Trophoblast cell (in vitro differentiated cells and primary cell): ENCODE data around the gene GUK1.

ENCODE experiments used
- DNase-seq, 2 donors: peaks; one replicate each; pipeline ENCODE4 v3.0.0-alpha.2; 2016
- H2AFZ ChIP-seq: 2 replicates; pipeline ENCODE4 v1.6.1; 2013; ENCODE audit warnings: low read length, moderate library complexity, mild to moderate bottlenecking; ENCODE audit not compliant: insufficient read depth, poor library complexity
- H2AK5ac ChIP-seq: 2 replicates; pipeline ENCODE4 v1.6.1; 2013; ENCODE audit warnings: mild to moderate bottlenecking, low read length
- H2BK120ac ChIP-seq: 2 replicates; pipeline ENCODE4 v1.6.1; 2013; ENCODE audit warnings: low read length, mild to moderate bottlenecking, moderate library complexity; ENCODE audit not compliant: insufficient read depth, poor library complexity
- H2BK12ac ChIP-seq: 2 replicates; pipeline ENCODE4 v1.6.1; 2013; ENCODE audit warnings: mild to moderate bottlenecking, low read length, moderate library complexity
- H2BK5ac ChIP-seq: 2 replicates; pipeline ENCODE4 v1.6.1; 2013; ENCODE audit warnings: low read length, low read depth, moderate library complexity, mild to moderate bottlenecking; ENCODE audit not compliant: poor library complexity
- H3K14ac ChIP-seq: 2 replicates; pipeline ENCODE4 v1.6.1; 2013; ENCODE audit warnings: mild to moderate bottlenecking, low read length
- H3K18ac ChIP-seq: 2 replicates; pipeline ENCODE4 v1.6.1; 2013; ENCODE audit warnings: mild to moderate bottlenecking, low read length
- H3K23ac ChIP-seq: 2 replicates; pipeline ENCODE4 v1.6.1; 2013; ENCODE audit warnings: low read length
- H3K27ac ChIP-seq: 2 replicates; pipeline ENCODE4 v1.5.1; 2013; ENCODE audit warnings: low read depth, mild to moderate bottlenecking, inconsistent platforms, low read length, moderate library complexity
- H3K27me3 ChIP-seq: 2 replicates; pipeline ENCODE4 v1.6.1; 2013; ENCODE audit warnings: inconsistent platforms, mild to moderate bottlenecking, low read length, moderate library complexity; ENCODE audit not compliant: insufficient read depth
- H3K36me3 ChIP-seq, 2 experiments: 1 replicate in 1 of 2; 2 replicates in 1 of 2; pipeline ENCODE4 v1.6.1; 2013; ENCODE audit warnings: low read length in 2 of 2, mild to moderate bottlenecking in 2 of 2, moderate library complexity in 1 of 2; ENCODE audit not compliant: insufficient read depth in 2 of 2, control insufficient read depth in 1 of 2
- H3K4ac ChIP-seq: 2 replicates; pipeline ENCODE4 v1.6.1; 2013; ENCODE audit warnings: low read depth, mild to moderate bottlenecking, low read length, moderate library complexity
- H3K4me1 ChIP-seq, 2 experiments: 1 replicate in 1 of 2; 2 replicates in 1 of 2; pipeline ENCODE4 v1.6.1; 2013; ENCODE audit warnings: low read length in 2 of 2, mild to moderate bottlenecking in 2 of 2, moderate library complexity in 1 of 2; ENCODE audit not compliant: insufficient read depth in 2 of 2, control insufficient read depth in 1 of 2
- H3K4me2 ChIP-seq: 2 replicates; pipeline ENCODE4 v1.6.1; 2013; ENCODE audit warnings: inconsistent platforms, mild to moderate bottlenecking, low read length, moderate library complexity
- H3K4me3 ChIP-seq: 2 replicates; pipeline ENCODE4 v1.5.1; 2013; ENCODE audit warnings: mild to moderate bottlenecking, low read depth, low read length, inconsistent platforms
- H3K79me1 ChIP-seq: one replicate; pipeline ENCODE4 v1.6.1; 2013; ENCODE audit warnings: low read length
- H3K79me2 ChIP-seq: 2 replicates; pipeline ENCODE4 v1.6.1; 2013; ENCODE audit warnings: low read length, mild to moderate bottlenecking; ENCODE audit not compliant: control insufficient read depth, insufficient read depth, poor library complexity
- H3K9ac ChIP-seq: 2 replicates; pipeline ENCODE4 v1.6.1; 2013; ENCODE audit warnings: mild to moderate bottlenecking, low read length
- H3K9me3 ChIP-seq: 2 replicates; pipeline ENCODE4 v1.6.1; 2013; ENCODE audit warnings: low read depth, mild to moderate bottlenecking, control low read depth, inconsistent platforms, low read length; ENCODE audit not compliant: insufficient read depth
- H4K12ac ChIP-seq: 2 replicates; pipeline ENCODE4 v1.6.1; 2013; ENCODE audit warnings: low read depth, mild to moderate bottlenecking, low read length, moderate library complexity
- H4K8ac ChIP-seq: 2 replicates; pipeline ENCODE4 v1.6.1; 2013; ENCODE audit warnings: low read depth, mild to moderate bottlenecking, low read length, moderate library complexity
- H4K91ac ChIP-seq: one replicate; pipeline ENCODE4 v1.6.1; 2013; ENCODE audit warnings: low read depth, mild to moderate bottlenecking, low read length, moderate library complexity
- WGBS: extraction: QIAGEN DNeasy Blood & Tissue Kit; methylation state at CpG from one replicate; pipeline ENCODE4 v1.1.7; 2013; ENCODE audit warnings: missing lambda C conversion rate; ENCODE audit not compliant: insufficient read length, insufficient coverage; ENCODE audit errors: extremely low coverage; 5-methylcytosine and 5-hydroxymethylcytosine counted together

GUK1 gene

GRCh38 chr1:228112617-228113016 is 27.5 kb upstream of the GUK1 start:
- Histone ChIP-seq H3K18ac (no peak overlapping the region), H2BK120ac (no peak overlapping the region), H3K9me3 (no peaks in the 10 kb centered on the region), H3K4me2 (no peak overlapping the region), H3K23ac (no peak overlapping the region), H3K14ac (no peak overlapping the region), H3K4me1 (peaks cover 7 to 10% of the 10 kb centered on the region in 2 experiments), H3K27me3 (no peaks in the 10 kb centered on the region), H3K4me3 (no peak overlapping the region), H2AK5ac (no peak overlapping the region), H3K27ac (no peak overlapping the region), H3K4ac (no peak overlapping the region), H2BK12ac (no peak overlapping the region), H3K79me1 (peaks cover 11% of the 10 kb centered on the region), H4K8ac (no peak overlapping the region), H4K12ac (no peak overlapping the region), H3K79me2 (peaks cover 9% of the 10 kb centered on the region), H4K91ac (no peak overlapping the region), H2BK5ac (no peak overlapping the region), H3K36me3 (peaks cover 2 to 3% of the 10 kb centered on the region in 2 experiments), H2AFZ (no peak overlapping the region), H3K9ac (no peak overlapping the region)
- DNase-seq, result no peak
- WGBS, result no CpG with 5 or more reads among the region's 1 CpG

GRCh38 chr1:228114827-228115226 is 25.3 kb upstream of the GUK1 start:
- H4K91ac ChIP-seq, result no peak overlapping the region
- no peak overlapping the region for H2BK5ac ChIP-seq
- peaks cover 2% of the 10 kb centered on the region for H3K79me1 ChIP-seq
- H3K14ac ChIP-seq, result no peak overlapping the region
- H4K8ac ChIP-seq, result no peak overlapping the region
- DNase-seq, result no peak
- H3K27ac ChIP-seq, result no peak overlapping the region
- no peak overlapping the region for H3K9ac ChIP-seq
- no CpG with 5 or more reads among the region's 3 CpGs for WGBS
- H3K4me1 ChIP-seq, result peaks cover 1 to 4% of the 10 kb centered on the region in 2 experiments
- H4K12ac ChIP-seq, result no peak overlapping the region
- H2BK12ac ChIP-seq, result no peak overlapping the region
- H2BK120ac ChIP-seq, result no peak overlapping the region
- peaks cover under 1% of the 10 kb centered on the region for H3K79me2 ChIP-seq
- H3K4me2 ChIP-seq, result no peak overlapping the region
- no peak overlapping the region for H3K4ac ChIP-seq
- no peak overlapping the region for H2AFZ ChIP-seq
- no peaks in the 10 kb centered on the region for H3K36me3 ChIP-seq
- H3K27me3 ChIP-seq, result no peaks in the 10 kb centered on the region
- H3K9me3 ChIP-seq, result no peaks in the 10 kb centered on the region
- no peak overlapping the region for H3K23ac ChIP-seq
- no peak overlapping the region for H3K18ac ChIP-seq
- no peak overlapping the region for H2AK5ac ChIP-seq
- no peak overlapping the region for H3K4me3 ChIP-seq

- H3K79me2 ChIP-seq, result no peaks in the 10 kb centered on the region
- H3K4me3 ChIP-seq, result no peak overlapping the region
- H3K27ac ChIP-seq, result no peak overlapping the region
- H4K91ac ChIP-seq, result no peak overlapping the region
- no peak overlapping the region for H3K14ac ChIP-seq
- H4K12ac ChIP-seq, result no peak overlapping the region
- H3K9me3 ChIP-seq, result no peaks in the 10 kb centered on the region
- H3K4me2 ChIP-seq, result no peak overlapping the region
- H3K4ac ChIP-seq, result no peak overlapping the region
- H4K8ac ChIP-seq, result no peak overlapping the region
- no CpG with 5 or more reads among the region's 4 CpGs for WGBS
- H2AK5ac ChIP-seq, result no peak overlapping the region
- no peak overlapping the region for H3K9ac ChIP-seq
- H2BK12ac ChIP-seq, result no peak overlapping the region
- H3K4me1 ChIP-seq, result no peaks in the 10 kb centered on the region
- H3K18ac ChIP-seq, result no peak overlapping the region
- no peak overlapping the region for H2BK120ac ChIP-seq
- no peaks in the 10 kb centered on the region for H3K79me1 ChIP-seq
- no peaks in the 10 kb centered on the region for H3K36me3 ChIP-seq
- no peak overlapping the region for H3K23ac ChIP-seq
- H3K27me3 ChIP-seq, result no peaks in the 10 kb centered on the region
- H2BK5ac ChIP-seq, result no peak overlapping the region
- H2AFZ ChIP-seq, result no peak overlapping the region
- no peak for DNase-seq
Observed at GRCh38 chr1:228117335-228117734, 22.7 kb upstream of the GUK1 start.

GRCh38 chr1:228118040-228118439 is 22.0 kb upstream of the GUK1 start:
- 93% methylated on average over 1 of the region's 2 CpGs for WGBS

More at GRCh38 chr1:228118040-228118439, 22.0 kb upstream of the GUK1 start:
- no peaks in the 10 kb centered on the region for H3K79me1 ChIP-seq
- H2AFZ ChIP-seq, result no peak overlapping the region
- H3K18ac ChIP-seq, result no peak overlapping the region
- DNase-seq, result no peak
- no peak overlapping the region for H4K91ac ChIP-seq
- no peaks in the 10 kb centered on the region for H3K9me3 ChIP-seq
- no peak overlapping the region for H4K8ac ChIP-seq
- no peak overlapping the region for H3K4ac ChIP-seq
- no peak overlapping the region for H3K4me3 ChIP-seq
- no peak overlapping the region for H4K12ac ChIP-seq
- H3K9ac ChIP-seq, result no peak overlapping the region
- H3K79me2 ChIP-seq, result no peaks in the 10 kb centered on the region
- no peak overlapping the region for H2BK5ac ChIP-seq
- no peak overlapping the region for H2BK120ac ChIP-seq
- H3K4me2 ChIP-seq, result no peak overlapping the region
- no peaks in the 10 kb centered on the region for H3K36me3 ChIP-seq
- no peak overlapping the region for H2BK12ac ChIP-seq
- no peak overlapping the region for H3K14ac ChIP-seq
- H3K23ac ChIP-seq, result no peak overlapping the region
- no peaks in the 10 kb centered on the region for H3K27me3 ChIP-seq
- no peak overlapping the region for H3K27ac ChIP-seq
- H2AK5ac ChIP-seq, result no peak overlapping the region
- no peaks in the 10 kb centered on the region for H3K4me1 ChIP-seq
